ENCODE results near the gene ATP9B. TPM values are rescaled to one million over a fixed set of nuclear protein-coding genes. Genes with fewer than 3 reads are reported as not detected.

ATP9B gene
- total RNA-seq, 2 donors from 2014 or later = 29.1 to 38.1 TPM

GRCh38 chr18:79384834-79385233 is 315.6 kb downstream of the ATP9B start:
- Mint-ChIP-seq H3K4me3 (no peak overlapping the region), H3K27ac (no peak overlapping the region), H3K9me3 (no peaks in the 10 kb centered on the region), H3K4me1 (peaks cover 16% of the 10 kb centered on the region), H3K27me3 (ENCODE audit: insufficient read depth) (no peaks in the 10 kb centered on the region), H3K36me3 (ENCODE audit: low read depth) (no peaks in the 10 kb centered on the region)
- Histone ChIP-seq H3K4me1 (ENCODE audit: control insufficient read depth, insufficient read depth, low read length) (peaks cover 6% of the 10 kb centered on the region), H3K9me3 (ENCODE audit: control insufficient read depth, low read length) (no peaks in the 10 kb centered on the region), H3K27ac (ENCODE audit: low read depth, low read length) (no peak overlapping the region), H3K27me3 (ENCODE audit: control insufficient read depth, insufficient read depth, low read length, poor library complexity, severe bottlenecking) (no peaks in the 10 kb centered on the region), H3K4me3 (ENCODE audit: low read length) (no peak overlapping the region), H3K9ac (ENCODE audit: extremely low read depth, low read length, poor library complexity, severe bottlenecking) (no peak overlapping the region), H3K36me3 (ENCODE audit: control insufficient read depth, insufficient read depth, low read length) (no peaks in the 10 kb centered on the region)
- WGBS, 2 experiments (ENCODE audit: insufficient coverage in 1 of 2, insufficient read length in 1 of 2) = 87 to 88% methylated on average over 13 to 16 of the region's 16 CpGs
- TF ChIP-seq CTCF (conservative IDR thresholded peaks at IDR 0.05) = no peak
- DNase-seq = peak; percentile 27

- peaks cover 16% of the 10 kb centered on the region for H3K4me1 Mint-ChIP-seq
- H3K36me3 Mint-ChIP-seq (ENCODE audit: low read depth) = no peaks in the 10 kb centered on the region
- DNase-seq = peak; percentile 23
- Histone ChIP-seq H3K27me3 (ENCODE audit: control insufficient read depth, insufficient read depth, low read length, poor library complexity, severe bottlenecking) (no peaks in the 10 kb centered on the region), H3K4me3 (ENCODE audit: low read length) (no peak overlapping the region), H3K9ac (ENCODE audit: extremely low read depth, low read length, poor library complexity, severe bottlenecking) (no peak overlapping the region), H3K9me3 (ENCODE audit: control insufficient read depth, low read length) (no peaks in the 10 kb centered on the region), H3K36me3 (ENCODE audit: control insufficient read depth, insufficient read depth, low read length) (no peaks in the 10 kb centered on the region), H3K27ac (ENCODE audit: low read depth, low read length) (no peak overlapping the region), H3K4me1 (ENCODE audit: control insufficient read depth, insufficient read depth, low read length) (peaks cover 6% of the 10 kb centered on the region)
- 75 to 99% methylated on average over 11 to 17 of the region's 17 CpGs for WGBS, 2 experiments (ENCODE audit: insufficient coverage in 1 of 2, insufficient read length in 1 of 2)
- H3K27ac Mint-ChIP-seq = no peak overlapping the region
- no peaks in the 10 kb centered on the region for H3K9me3 Mint-ChIP-seq
- H3K27me3 Mint-ChIP-seq (ENCODE audit: insufficient read depth) = no peaks in the 10 kb centered on the region
- no peak for TF ChIP-seq CTCF (conservative IDR thresholded peaks at IDR 0.05)
- H3K4me3 Mint-ChIP-seq = no peak overlapping the region
Observed at GRCh38 chr18:79385326-79385707, 316.1 kb downstream of the ATP9B start.

- Mint-ChIP-seq H3K27me3 (ENCODE audit: insufficient read depth) (peaks cover under 1% of the 10 kb centered on the region), H3K9me3 (no peaks in the 10 kb centered on the region), H3K4me3 (no peak overlapping the region), H3K27ac (no peak overlapping the region), H3K36me3 (ENCODE audit: low read depth) (no peaks in the 10 kb centered on the region), H3K4me1 (peaks cover 16% of the 10 kb centered on the region)
- peaks cover 6% of the 10 kb centered on the region for H3K4me1 ChIP-seq (ENCODE audit: control insufficient read depth, insufficient read depth, low read length)
- no peak for TF ChIP-seq CTCF (conservative IDR thresholded peaks at IDR 0.05)
- WGBS, 2 experiments (ENCODE audit: insufficient coverage in 1 of 2, insufficient read length in 1 of 2) = 91 to 92% methylated on average over 14 to 21 of the region's 21 CpGs
- H3K27ac ChIP-seq (ENCODE audit: low read depth, low read length) = no peak overlapping the region
- H3K36me3 ChIP-seq (ENCODE audit: control insufficient read depth, insufficient read depth, low read length) = no peaks in the 10 kb centered on the region
- no peaks in the 10 kb centered on the region for H3K9me3 ChIP-seq (ENCODE audit: control insufficient read depth, low read length)
- peak; percentile 42 for DNase-seq
- H3K27me3 ChIP-seq (ENCODE audit: control insufficient read depth, insufficient read depth, low read length, poor library complexity, severe bottlenecking) = no peaks in the 10 kb centered on the region
- no peak overlapping the region for H3K4me3 ChIP-seq (ENCODE audit: low read length)
- H3K9ac ChIP-seq (ENCODE audit: extremely low read depth, low read length, poor library complexity, severe bottlenecking) = no peak overlapping the region
Observed at GRCh38 chr18:79385708-79386341, 316.6 kb downstream of the ATP9B start.

Data from endodermal cell (in vitro differentiated cells).